ENCODE results near the gene COL3A1.

COL3A1 gene

GRCh38 chr2:189000221-189000620 is 26.0 kb downstream of the COL3A1 start:
- Histone ChIP-seq H3K9ac (ENCODE audit: low read length) (no peak overlapping the region), H3K4me3 (ENCODE audit: insufficient read depth, low read length, poor library complexity, severe bottlenecking) (no peak overlapping the region), H3K27ac (ENCODE audit: low read depth, low read length) (no peak overlapping the region), H3F3A (ENCODE audit: insufficient read depth) (no peaks in the 10 kb centered on the region), H2AFZ (ENCODE audit: low read depth, low read length, severe bottlenecking) (no peak overlapping the region), H3K79me2 (ENCODE audit: insufficient read depth, low read length) (no peaks in the 10 kb centered on the region), H4K20me1 (ENCODE audit: low read depth, low read length) (no peaks in the 10 kb centered on the region), H3K9me3 (ENCODE audit: insufficient read depth, low read length) (no peaks in the 10 kb centered on the region), H3K36me3 (ENCODE audit: low read length) (no peaks in the 10 kb centered on the region), H3K9me2 (replicated peaks; ENCODE audit: insufficient read depth, low read length) (no peaks in the 10 kb centered on the region), H3K4me2 (ENCODE audit: low read depth, low read length, poor library complexity, severe bottlenecking) (no peak overlapping the region), H3K27me3 (ENCODE audit: low read length) (no peaks in the 10 kb centered on the region)
- TF ChIP-seq CTCF (IDR thresholded peaks at IDR 0.05; ENCODE audit: insufficient read depth, low read length, poor library complexity, severe bottlenecking): no peak

GRCh38 chr2:189002079-189002478 is 27.9 kb downstream of the COL3A1 start:
- no peak overlapping the region for H3K9ac ChIP-seq (ENCODE audit: low read length)
- H3F3A ChIP-seq (ENCODE audit: insufficient read depth): no peaks in the 10 kb centered on the region
- no peak overlapping the region for H3K4me2 ChIP-seq (ENCODE audit: low read depth, low read length, poor library complexity, severe bottlenecking)
- no peaks in the 10 kb centered on the region for H4K20me1 ChIP-seq (ENCODE audit: low read depth, low read length)
- H3K9me2 ChIP-seq (replicated peaks; ENCODE audit: insufficient read depth, low read length): no peaks in the 10 kb centered on the region
- TF ChIP-seq EZH2phosphoT487 (conservative IDR thresholded peaks at IDR 0.05; ENCODE audit: low read length): no peak
- TF ChIP-seq CTCF (IDR thresholded peaks at IDR 0.05; ENCODE audit: insufficient read depth, low read length, poor library complexity, severe bottlenecking): no peak
- no peaks in the 10 kb centered on the region for H3K36me3 ChIP-seq (ENCODE audit: low read length)
- H3K9me3 ChIP-seq (ENCODE audit: insufficient read depth, low read length): no peaks in the 10 kb centered on the region
- no peaks in the 10 kb centered on the region for H3K79me2 ChIP-seq (ENCODE audit: insufficient read depth, low read length)
- no peaks in the 10 kb centered on the region for H3K27me3 ChIP-seq (ENCODE audit: low read length)
- H2AFZ ChIP-seq (ENCODE audit: low read depth, low read length, severe bottlenecking): no peak overlapping the region
- no peak overlapping the region for H3K4me3 ChIP-seq (ENCODE audit: insufficient read depth, low read length, poor library complexity, severe bottlenecking)
- H3K27ac ChIP-seq (ENCODE audit: low read depth, low read length): no peak overlapping the region

- Histone ChIP-seq H3K9me3 (ENCODE audit: insufficient read depth, low read length) (no peaks in the 10 kb centered on the region), H3K4me2 (ENCODE audit: low read depth, low read length, poor library complexity, severe bottlenecking) (no peak overlapping the region), H3K36me3 (ENCODE audit: low read length) (no peaks in the 10 kb centered on the region), H3K79me2 (ENCODE audit: insufficient read depth, low read length) (no peaks in the 10 kb centered on the region), H3K9ac (ENCODE audit: low read length) (no peak overlapping the region), H3K27me3 (ENCODE audit: low read length) (no peaks in the 10 kb centered on the region), H3K4me3 (ENCODE audit: insufficient read depth, low read length, poor library complexity, severe bottlenecking) (no peak overlapping the region), H3K9me2 (replicated peaks; ENCODE audit: insufficient read depth, low read length) (no peaks in the 10 kb centered on the region), H3F3A (ENCODE audit: insufficient read depth) (no peaks in the 10 kb centered on the region), H3K27ac (ENCODE audit: low read depth, low read length) (no peak overlapping the region), H4K20me1 (ENCODE audit: low read depth, low read length) (no peaks in the 10 kb centered on the region; the same call in 1 of the 2 replicates), H2AFZ (ENCODE audit: low read depth, low read length, severe bottlenecking) (no peak overlapping the region)
- TF ChIP-seq CTCF (IDR thresholded peaks at IDR 0.05; ENCODE audit: insufficient read depth, low read length, poor library complexity, severe bottlenecking) (no peak), EZH2phosphoT487 (conservative IDR thresholded peaks at IDR 0.05; ENCODE audit: low read length) (no peak)
Observed at GRCh38 chr2:189008555-189009262, 34.5 kb downstream of the COL3A1 start.

Measured in SU-DHL-6 (cell line).